SK-N-SH (cell line): ENCODE results near the gene MND1. TPM values are rescaled to one million over a fixed set of nuclear protein-coding genes. Genes with fewer than 3 reads are reported as not detected.

Source experiments
- CTCF ChIA-PET: fragments of 300-600, 350-600 bp; formaldehyde crosslinking; extraction: SDS; loops from one replicate; lab custom pipeline; 2021; lab: Yijun Ruan, JAX
- POLR2A ChIA-PET: fragments of 350-600 bp; sonication (Branson Sonifier 250); formaldehyde crosslinking; extraction: SDS; loops from one replicate; lab custom pipeline; 2020; ENCODE audit warnings: antibody characterized with exemption, inconsistent platforms; lab: Yijun Ruan, JAX
- DNase-seq: peaks from one replicate; pipeline ENCODE4 v3.0.0; 2012
- H2AFZ ChIP-seq: fragments of 200-600 bp; sonication (generic); 2 replicates; pipeline ENCODE4 v1.8.1; 2016; ENCODE audit warnings: antibody characterized with exemption, mild to moderate bottlenecking, low read depth
- H3F3A ChIP-seq: fragments of 200-600 bp; sonication (generic); replicated peaks from 2 replicates; pipeline ENCODE3; 2016; ENCODE audit warnings: antibody characterized with exemption, mild to moderate bottlenecking; ENCODE audit not compliant: insufficient read depth
- H3K27ac ChIP-seq, 2 experiments: fragments of 200-500 bp in 1 of 2; fragments of 200-600 bp in 1 of 2; sonication (Bioruptor generic) in 1 of 2; sonication (generic), shearing (Covaris generic) in 1 of 2; 2 replicates each; pipeline versions ENCODE4 v1.5.1 to v1.6.1; 2014 to 2016; ENCODE audit warnings: low read depth in 2 of 2, inconsistent platforms in 1 of 2, low read length in 1 of 2, mild to moderate bottlenecking in 1 of 2, mixed read lengths in 1 of 2
- H3K27me3 ChIP-seq: fragments of 200-600 bp; sonication (generic), shearing (Covaris generic); 2 replicates; pipeline ENCODE4 v1.6.1; 2016; ENCODE audit warnings: mixed run types; ENCODE audit not compliant: insufficient read depth
- H3K36me3 ChIP-seq, 2 experiments: fragments of 200-500 bp in 1 of 2; fragments of 200-600 bp in 1 of 2; sonication (Bioruptor generic) in 1 of 2; sonication (generic) in 1 of 2; replicated peaks in 1 of 2; 2 replicates each; pipeline versions ENCODE3 to v1.5.1; 2014 to 2016; ENCODE audit warnings: low read length in 1 of 2, mild to moderate bottlenecking in 1 of 2; ENCODE audit not compliant: insufficient read depth in 2 of 2, control insufficient read depth in 1 of 2
- H3K4me1 ChIP-seq, 2 experiments: fragments of 200-500 bp in 1 of 2; fragments of 200-600 bp in 1 of 2; sonication (Bioruptor generic) in 1 of 2; sonication (generic), shearing (Covaris generic) in 1 of 2; 2 replicates each; pipeline versions ENCODE4 v1.5.1 to v1.6.1; 2014 to 2016; ENCODE audit warnings: low read depth in 1 of 2, low read length in 1 of 2, mixed run types in 1 of 2; ENCODE audit not compliant: insufficient read depth in 2 of 2, control insufficient read depth in 1 of 2
- H3K4me2 ChIP-seq: fragments of 200-600 bp; sonication (generic), shearing (Covaris generic); 2 replicates; pipeline ENCODE4 v1.6.1; 2017; ENCODE audit warnings: mixed run types
- H3K4me3 ChIP-seq, 2 experiments: fragments of 200-500 bp in 1 of 2; fragments of 200-600 bp in 1 of 2; sonication (Bioruptor generic) in 1 of 2; sonication (generic), shearing (Covaris generic) in 1 of 2; 2 replicates each; pipeline versions ENCODE4 v1.5.1 to v1.8.1; 2014 to 2016; ENCODE audit warnings: low read depth in 2 of 2, inconsistent platforms in 1 of 2, low read length in 1 of 2, mild to moderate bottlenecking in 1 of 2, mixed read lengths in 1 of 2, moderate library complexity in 1 of 2
- H3K79me2 ChIP-seq: fragments of 200-600 bp; sonication (generic); 2 replicates; pipeline ENCODE4 v1.8.1; 2017; ENCODE audit warnings: mild to moderate bottlenecking; ENCODE audit not compliant: insufficient read depth
- H3K9ac ChIP-seq: fragments of 200-600 bp; sonication (generic); 2 replicates; pipeline ENCODE4 v1.6.1; 2017; ENCODE audit warnings: mixed run types
- H3K9me2 ChIP-seq: fragments of 200-600 bp; sonication (generic); 2 replicates; pipeline ENCODE4 v1.6.1; 2017; ENCODE audit warnings: mixed run types
- H3K9me3 ChIP-seq: fragments of 200-600 bp; sonication (generic); 2 replicates; pipeline ENCODE4 v1.6.1; 2017; ENCODE audit warnings: mixed run types, mild to moderate bottlenecking, moderate library complexity
- H4K20me1 ChIP-seq: fragments of 200-600 bp; sonication (generic); 2 replicates; pipeline ENCODE4 v1.6.1; 2017; ENCODE audit warnings: mild to moderate bottlenecking, mixed run types; ENCODE audit not compliant: insufficient read depth
- CHD2 ChIP-seq: fragments of 150-350 bp; IDR thresholded peaks from 2 replicates; pipeline ENCODE4 v1.6.1; 2018; ENCODE audit warnings: low read length; ENCODE audit not compliant: partially characterized antibody
- FOXM1 ChIP-seq: IDR thresholded peaks from 2 replicates; pipeline ENCODE4 v1.4.0; 2012; ENCODE audit warnings: low read depth, mild to moderate bottlenecking
- GABPA ChIP-seq: IDR thresholded peaks from 2 replicates; pipeline ENCODE4 v1.4.0; 2012; ENCODE audit warnings: low read depth, mild to moderate bottlenecking
- MXI1 ChIP-seq: IDR thresholded peaks from 2 replicates; pipeline ENCODE4 v1.6.1; 2012; ENCODE audit warnings: mild to moderate bottlenecking, low read depth, low read length, improper control_type of control experiment
- NFIC ChIP-seq: IDR thresholded peaks from 2 replicates; pipeline ENCODE4 v1.4.0; 2012; ENCODE audit warnings: borderline replicate concordance
- POLR2AphosphoS5 ChIP-seq: IDR thresholded peaks from 2 replicates; pipeline ENCODE4 v1.6.1; 2012; ENCODE audit warnings: low read depth, low read length
- RAD21 ChIP-seq: IDR thresholded peaks from 2 replicates; pipeline ENCODE4 v1.6.1; 2012; ENCODE audit warnings: mild to moderate bottlenecking, low read length
- RFX5 ChIP-seq: IDR thresholded peaks from 2 replicates; pipeline ENCODE4 v1.6.1; 2012; ENCODE audit warnings: mild to moderate bottlenecking, improper control_type of control experiment, low read length
- RXRA ChIP-seq: IDR thresholded peaks from 2 replicates; pipeline ENCODE4 v1.4.0; 2012; ENCODE audit warnings: low read depth, mild to moderate bottlenecking, borderline replicate concordance
- SIN3A ChIP-seq: IDR thresholded peaks from 2 replicates; pipeline ENCODE4 v1.6.1; 2012; ENCODE audit warnings: low read depth, mild to moderate bottlenecking, low read length, moderate library complexity, borderline replicate concordance
- TEAD4 ChIP-seq: IDR thresholded peaks from 2 replicates; pipeline ENCODE4 v1.4.0; 2012; ENCODE audit warnings: mild to moderate bottlenecking, borderline replicate concordance; ENCODE audit not compliant: insufficient read depth
- WGBS: methylation state at CpG from one replicate; pipeline ENCODE4 v1.1.6; 2017; ENCODE audit warnings: low lambda C conversion rate; 5-methylcytosine and 5-hydroxymethylcytosine counted together
- polyA plus RNA-seq, 3 experiments: library from polyadenylated mRNA; depleted of rRNA; stranded (reverse); fragments of >200 nt; gene quantifications; 2 replicates each; pipeline ENCODE4 v1.2.3, GENCODE V29; 2012
- TF ChIP-seq, protein P1 (sequence below): IDR thresholded peaks from 2 replicates; pipeline ENCODE4 v1.4.0; 2012; ENCODE audit warnings: low read depth
- TF ChIP-seq, protein P2 (sequence below): fragments of 150-350 bp; IDR thresholded peaks from 2 replicates; pipeline ENCODE4 v1.6.1; 2017; ENCODE audit warnings: antibody characterized with exemption, low read length, low read depth, borderline replicate concordance
- TF ChIP-seq, protein P3 (sequence below): IDR thresholded peaks from 2 replicates; pipeline ENCODE4; 2012
- TF ChIP-seq, protein P4 (sequence below): IDR thresholded peaks from 2 replicates; pipeline ENCODE4 v1.4.0; 2012; ENCODE audit warnings: low read depth, borderline replicate concordance
- TF ChIP-seq, protein P5 (sequence below): fragments of 200-600 bp; sonication (generic); IDR thresholded peaks from 2 replicates; pipeline ENCODE4 v1.6.1; 2017; ENCODE audit warnings: antibody characterized with exemption, mild to moderate bottlenecking, moderate library complexity
- TF ChIP-seq, protein P6 (sequence below): IDR thresholded peaks from 2 replicates; pipeline ENCODE4 v1.6.1; 2012; ENCODE audit warnings: mild to moderate bottlenecking, low read depth, low read length, moderate library complexity

Gene MND1
- polyA plus RNA-seq, 1 of the 3 experiments (the other 2 are of a cell fraction) = 2.4 TPM

DNA sequence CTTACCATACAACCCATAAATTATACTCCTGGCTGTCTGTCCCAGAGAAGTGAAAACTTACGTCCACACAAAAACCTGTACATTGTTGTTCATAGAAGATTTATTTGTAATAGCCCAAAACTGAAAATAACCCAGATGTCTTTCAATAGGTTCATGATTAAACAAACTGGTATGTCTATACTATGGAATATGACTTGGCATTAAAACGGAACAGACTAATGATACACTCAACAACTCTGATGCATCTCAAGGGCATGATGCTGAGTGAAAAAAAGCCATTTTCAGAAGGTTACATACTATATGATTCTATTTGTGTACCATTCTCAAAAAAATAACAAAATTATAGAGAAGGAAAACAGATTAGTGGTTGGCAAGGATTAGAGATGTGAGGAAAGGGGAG is 11.6 kb upstream of the MND1 start:
- H3K4me3 ChIP-seq = no peak overlapping the region
- H3K9me3 ChIP-seq = no peaks in the 10 kb centered on the region
- DNase-seq = no peak
- H3K79me2 ChIP-seq = no peaks in the 10 kb centered on the region
- no peaks in the 10 kb centered on the region for H3K9me2 ChIP-seq
- H3K9ac ChIP-seq = no peak overlapping the region
- TF ChIP-seq CHD2 (no peak), TEAD4 (no peak), SIN3A (no peak), RAD21 (no peak), GABPA (no peak), POLR2AphosphoS5 (no peak), NFIC (no peak)
- TF ChIP-seq, protein P1, sequence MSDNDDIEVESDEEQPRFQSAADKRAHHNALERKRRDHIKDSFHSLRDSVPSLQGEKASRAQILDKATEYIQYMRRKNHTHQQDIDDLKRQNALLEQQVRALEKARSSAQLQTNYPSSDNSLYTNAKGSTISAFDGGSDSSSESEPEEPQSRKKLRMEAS = no peak
- TF ChIP-seq, protein P2, sequence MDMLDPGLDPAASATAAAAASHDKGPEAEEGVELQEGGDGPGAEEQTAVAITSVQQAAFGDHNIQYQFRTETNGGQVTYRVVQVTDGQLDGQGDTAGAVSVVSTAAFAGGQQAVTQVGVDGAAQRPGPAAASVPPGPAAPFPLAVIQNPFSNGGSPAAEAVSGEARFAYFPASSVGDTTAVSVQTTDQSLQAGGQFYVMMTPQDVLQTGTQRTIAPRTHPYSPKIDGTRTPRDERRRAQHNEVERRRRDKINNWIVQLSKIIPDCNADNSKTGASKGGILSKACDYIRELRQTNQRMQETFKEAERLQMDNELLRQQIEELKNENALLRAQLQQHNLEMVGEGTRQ = no peak
- TF ChIP-seq, protein P3, sequence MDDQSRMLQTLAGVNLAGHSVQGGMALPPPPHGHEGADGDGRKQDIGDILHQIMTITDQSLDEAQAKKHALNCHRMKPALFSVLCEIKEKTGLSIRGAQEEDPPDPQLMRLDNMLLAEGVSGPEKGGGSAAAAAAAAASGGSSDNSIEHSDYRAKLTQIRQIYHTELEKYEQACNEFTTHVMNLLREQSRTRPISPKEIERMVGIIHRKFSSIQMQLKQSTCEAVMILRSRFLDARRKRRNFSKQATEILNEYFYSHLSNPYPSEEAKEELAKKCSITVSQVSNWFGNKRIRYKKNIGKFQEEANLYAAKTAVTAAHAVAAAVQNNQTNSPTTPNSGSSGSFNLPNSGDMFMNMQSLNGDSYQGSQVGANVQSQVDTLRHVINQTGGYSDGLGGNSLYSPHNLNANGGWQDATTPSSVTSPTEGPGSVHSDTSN = no peak
- TF ChIP-seq, protein P4, sequence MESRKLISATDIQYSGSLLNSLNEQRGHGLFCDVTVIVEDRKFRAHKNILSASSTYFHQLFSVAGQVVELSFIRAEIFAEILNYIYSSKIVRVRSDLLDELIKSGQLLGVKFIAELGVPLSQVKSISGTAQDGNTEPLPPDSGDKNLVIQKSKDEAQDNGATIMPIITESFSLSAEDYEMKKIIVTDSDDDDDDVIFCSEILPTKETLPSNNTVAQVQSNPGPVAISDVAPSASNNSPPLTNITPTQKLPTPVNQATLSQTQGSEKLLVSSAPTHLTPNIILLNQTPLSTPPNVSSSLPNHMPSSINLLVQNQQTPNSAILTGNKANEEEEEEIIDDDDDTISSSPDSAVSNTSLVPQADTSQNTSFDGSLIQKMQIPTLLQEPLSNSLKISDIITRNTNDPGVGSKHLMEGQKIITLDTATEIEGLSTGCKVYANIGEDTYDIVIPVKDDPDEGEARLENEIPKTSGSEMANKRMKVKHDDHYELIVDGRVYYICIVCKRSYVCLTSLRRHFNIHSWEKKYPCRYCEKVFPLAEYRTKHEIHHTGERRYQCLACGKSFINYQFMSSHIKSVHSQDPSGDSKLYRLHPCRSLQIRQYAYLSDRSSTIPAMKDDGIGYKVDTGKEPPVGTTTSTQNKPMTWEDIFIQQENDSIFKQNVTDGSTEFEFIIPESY = no peak
- no peaks in the 10 kb centered on the region for H4K20me1 ChIP-seq
- H2AFZ ChIP-seq = no peak overlapping the region
- ChIA-PET POLR2A (no interaction called here), CTCF (no interaction called here)
- no peak overlapping the region for H3K4me2 ChIP-seq
- no peak overlapping the region; a peak in 1 of 4 replicates for H3K27ac ChIP-seq
- WGBS = 68% methylated on average over 2 of the region's 2 CpGs
- no peaks in the 10 kb centered on the region for H3K27me3 ChIP-seq
- H3F3A ChIP-seq = peaks cover 10% of the 10 kb centered on the region
- no peaks in the 10 kb centered on the region for H3K4me1 ChIP-seq
- peaks cover 46 to 61% of the 10 kb centered on the region in 2 experiments for H3K36me3 ChIP-seq

DNA sequence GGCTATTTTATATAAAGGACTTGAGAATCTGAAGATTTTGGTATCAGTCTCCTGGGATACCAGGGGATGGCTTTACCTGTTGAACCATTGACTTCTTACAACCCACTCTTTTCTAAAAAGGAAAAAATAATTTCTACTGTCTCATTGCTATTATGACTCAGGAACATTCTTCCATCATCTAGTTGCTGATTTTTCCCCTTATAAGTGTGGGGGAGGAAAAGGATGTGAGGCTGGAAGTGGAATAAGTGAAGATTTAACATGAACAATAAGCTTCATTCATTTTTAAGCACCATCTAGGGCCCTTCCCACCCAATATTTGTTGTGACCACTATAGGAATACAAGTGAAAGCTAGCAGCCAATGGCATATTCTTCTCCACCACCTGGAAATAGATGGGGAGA is 10.6 kb upstream of the MND1 start:
- no peak for DNase-seq
- Histone ChIP-seq H4K20me1 (no peaks in the 10 kb centered on the region), H3K9me2 (no peaks in the 10 kb centered on the region), H3F3A (peaks cover 10% of the 10 kb centered on the region), H3K4me1 (no peaks in the 10 kb centered on the region), H3K4me2 (no peak overlapping the region), H3K79me2 (no peaks in the 10 kb centered on the region), H3K36me3 (peaks cover 47 to 58% of the 10 kb centered on the region in 2 experiments), H3K9me3 (no peaks in the 10 kb centered on the region), H3K27me3 (no peaks in the 10 kb centered on the region), H3K4me3 (no peak overlapping the region), H3K9ac (no peak overlapping the region), H2AFZ (no peak overlapping the region), H3K27ac (no peak overlapping the region)
- CTCF ChIA-PET = interaction anchor here (3.7 kb wide), 1 partner anchor 11 kb away, joined by 19 read pairs; the partner anchor contains the start of gene MND1
- POLR2A ChIA-PET = no interaction called here
- TF ChIP-seq RFX5 = no peak
- TF ChIP-seq MXI1 = no peak
- TF ChIP-seq, protein P5, sequence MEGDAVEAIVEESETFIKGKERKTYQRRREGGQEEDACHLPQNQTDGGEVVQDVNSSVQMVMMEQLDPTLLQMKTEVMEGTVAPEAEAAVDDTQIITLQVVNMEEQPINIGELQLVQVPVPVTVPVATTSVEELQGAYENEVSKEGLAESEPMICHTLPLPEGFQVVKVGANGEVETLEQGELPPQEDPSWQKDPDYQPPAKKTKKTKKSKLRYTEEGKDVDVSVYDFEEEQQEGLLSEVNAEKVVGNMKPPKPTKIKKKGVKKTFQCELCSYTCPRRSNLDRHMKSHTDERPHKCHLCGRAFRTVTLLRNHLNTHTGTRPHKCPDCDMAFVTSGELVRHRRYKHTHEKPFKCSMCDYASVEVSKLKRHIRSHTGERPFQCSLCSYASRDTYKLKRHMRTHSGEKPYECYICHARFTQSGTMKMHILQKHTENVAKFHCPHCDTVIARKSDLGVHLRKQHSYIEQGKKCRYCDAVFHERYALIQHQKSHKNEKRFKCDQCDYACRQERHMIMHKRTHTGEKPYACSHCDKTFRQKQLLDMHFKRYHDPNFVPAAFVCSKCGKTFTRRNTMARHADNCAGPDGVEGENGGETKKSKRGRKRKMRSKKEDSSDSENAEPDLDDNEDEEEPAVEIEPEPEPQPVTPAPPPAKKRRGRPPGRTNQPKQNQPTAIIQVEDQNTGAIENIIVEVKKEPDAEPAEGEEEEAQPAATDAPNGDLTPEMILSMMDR = no peak
- TF ChIP-seq, protein P3 = no peak
- no peak for TF ChIP-seq FOXM1
- TF ChIP-seq, protein P6, sequence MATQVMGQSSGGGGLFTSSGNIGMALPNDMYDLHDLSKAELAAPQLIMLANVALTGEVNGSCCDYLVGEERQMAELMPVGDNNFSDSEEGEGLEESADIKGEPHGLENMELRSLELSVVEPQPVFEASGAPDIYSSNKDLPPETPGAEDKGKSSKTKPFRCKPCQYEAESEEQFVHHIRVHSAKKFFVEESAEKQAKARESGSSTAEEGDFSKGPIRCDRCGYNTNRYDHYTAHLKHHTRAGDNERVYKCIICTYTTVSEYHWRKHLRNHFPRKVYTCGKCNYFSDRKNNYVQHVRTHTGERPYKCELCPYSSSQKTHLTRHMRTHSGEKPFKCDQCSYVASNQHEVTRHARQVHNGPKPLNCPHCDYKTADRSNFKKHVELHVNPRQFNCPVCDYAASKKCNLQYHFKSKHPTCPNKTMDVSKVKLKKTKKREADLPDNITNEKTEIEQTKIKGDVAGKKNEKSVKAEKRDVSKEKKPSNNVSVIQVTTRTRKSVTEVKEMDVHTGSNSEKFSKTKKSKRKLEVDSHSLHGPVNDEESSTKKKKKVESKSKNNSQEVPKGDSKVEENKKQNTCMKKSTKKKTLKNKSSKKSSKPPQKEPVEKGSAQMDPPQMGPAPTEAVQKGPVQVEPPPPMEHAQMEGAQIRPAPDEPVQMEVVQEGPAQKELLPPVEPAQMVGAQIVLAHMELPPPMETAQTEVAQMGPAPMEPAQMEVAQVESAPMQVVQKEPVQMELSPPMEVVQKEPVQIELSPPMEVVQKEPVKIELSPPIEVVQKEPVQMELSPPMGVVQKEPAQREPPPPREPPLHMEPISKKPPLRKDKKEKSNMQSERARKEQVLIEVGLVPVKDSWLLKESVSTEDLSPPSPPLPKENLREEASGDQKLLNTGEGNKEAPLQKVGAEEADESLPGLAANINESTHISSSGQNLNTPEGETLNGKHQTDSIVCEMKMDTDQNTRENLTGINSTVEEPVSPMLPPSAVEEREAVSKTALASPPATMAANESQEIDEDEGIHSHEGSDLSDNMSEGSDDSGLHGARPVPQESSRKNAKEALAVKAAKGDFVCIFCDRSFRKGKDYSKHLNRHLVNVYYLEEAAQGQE = no peak
- no peak for TF ChIP-seq TEAD4
- no peak for TF ChIP-seq RXRA
